Fibroblast of the aortic adventitia (primary cell): Measurements from ENCODE around the gene TMTC3. TPM values are rescaled to one million over a fixed set of nuclear protein-coding genes. Genes with fewer than 3 reads are reported as not detected.
"Not testable (repeated sequence)": the region's sequence is repeated elsewhere in the genome, so short reads cannot be mapped to it uniquely, and the experiment has no call there.

ENCODE experiments used
- DNase-seq: peaks from one replicate; pipeline ENCODE4 v3.0.0-alpha.2; 2010; ENCODE audit warnings: low read depth
- H3K4me3 ChIP-seq: 2 replicates; pipeline ENCODE4 v1.5.1; 2011; ENCODE audit warnings: low read depth, mild to moderate bottlenecking, control low read depth, low read length, moderate library complexity
- total RNA-seq: library from RNA; depleted of rRNA; stranded (reverse); fragments of >200 nt; gene quantifications from 2 replicates; pipeline ENCODE4 v1.2.3, GENCODE V29; 2012; ENCODE audit warnings: low replicate concordance
- TF ChIP-seq, protein P1 (sequence below): IDR thresholded peaks from 2 replicates; pipeline ENCODE4 v1.5.1; 2011; ENCODE audit warnings: mild to moderate bottlenecking, low read length, control low read depth, inconsistent platforms; ENCODE audit not compliant: insufficient read depth

TMTC3 gene
- total RNA-seq, 1 donor: 65.3 TPM

DNA sequence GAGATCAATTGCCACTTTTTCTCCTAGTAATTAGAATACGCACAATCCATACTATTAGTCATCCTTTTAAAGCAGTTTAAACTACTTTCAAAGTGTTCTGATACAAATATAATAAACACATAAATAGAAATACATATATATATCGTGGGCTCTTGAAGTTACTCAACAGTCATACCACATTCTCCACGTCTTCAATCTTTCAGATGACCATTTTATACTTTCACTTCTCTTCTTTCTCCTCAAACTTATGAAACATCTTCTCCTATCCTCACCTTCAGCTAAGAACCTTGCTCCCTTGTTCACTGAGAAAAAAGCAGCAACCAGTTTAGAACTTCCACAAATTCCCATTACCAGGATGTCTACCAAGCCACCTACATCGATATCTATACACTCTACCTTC, 19.4 kb upstream of the TMTC3 start:
- TF ChIP-seq, protein P1, sequence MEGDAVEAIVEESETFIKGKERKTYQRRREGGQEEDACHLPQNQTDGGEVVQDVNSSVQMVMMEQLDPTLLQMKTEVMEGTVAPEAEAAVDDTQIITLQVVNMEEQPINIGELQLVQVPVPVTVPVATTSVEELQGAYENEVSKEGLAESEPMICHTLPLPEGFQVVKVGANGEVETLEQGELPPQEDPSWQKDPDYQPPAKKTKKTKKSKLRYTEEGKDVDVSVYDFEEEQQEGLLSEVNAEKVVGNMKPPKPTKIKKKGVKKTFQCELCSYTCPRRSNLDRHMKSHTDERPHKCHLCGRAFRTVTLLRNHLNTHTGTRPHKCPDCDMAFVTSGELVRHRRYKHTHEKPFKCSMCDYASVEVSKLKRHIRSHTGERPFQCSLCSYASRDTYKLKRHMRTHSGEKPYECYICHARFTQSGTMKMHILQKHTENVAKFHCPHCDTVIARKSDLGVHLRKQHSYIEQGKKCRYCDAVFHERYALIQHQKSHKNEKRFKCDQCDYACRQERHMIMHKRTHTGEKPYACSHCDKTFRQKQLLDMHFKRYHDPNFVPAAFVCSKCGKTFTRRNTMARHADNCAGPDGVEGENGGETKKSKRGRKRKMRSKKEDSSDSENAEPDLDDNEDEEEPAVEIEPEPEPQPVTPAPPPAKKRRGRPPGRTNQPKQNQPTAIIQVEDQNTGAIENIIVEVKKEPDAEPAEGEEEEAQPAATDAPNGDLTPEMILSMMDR: no peak
- H3K4me3 ChIP-seq: no peak overlapping the region
- no peak for DNase-seq

DNA sequence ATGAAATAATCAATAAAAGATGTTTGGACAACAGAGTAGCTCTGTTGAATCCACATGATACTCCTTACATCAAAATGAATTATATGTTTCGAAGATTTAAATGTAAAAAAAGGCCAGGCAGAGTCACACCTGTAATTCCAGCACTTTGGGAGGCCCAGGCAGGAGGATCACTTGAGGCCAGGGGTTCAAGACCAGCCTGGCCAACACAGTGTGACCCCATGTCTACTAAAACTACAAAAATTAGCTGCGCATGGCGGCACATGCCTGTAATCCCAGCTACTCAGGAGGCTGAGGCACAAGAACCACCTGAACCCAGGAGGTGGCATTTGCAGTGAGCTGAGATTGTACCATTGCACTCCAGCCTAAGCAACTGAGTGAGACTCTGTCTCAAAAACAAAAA, 15.0 kb upstream of the TMTC3 start:
- H3K4me3 ChIP-seq: no peak overlapping the region
- no peak for DNase-seq
- TF ChIP-seq, protein P1: no peak

GRCh38 chr12:88127855-88128254, 14.3 kb upstream of the TMTC3 start:
- DNase-seq: no peak
- TF ChIP-seq, protein P1: no peak
- no peak overlapping the region for H3K4me3 ChIP-seq

DNA sequence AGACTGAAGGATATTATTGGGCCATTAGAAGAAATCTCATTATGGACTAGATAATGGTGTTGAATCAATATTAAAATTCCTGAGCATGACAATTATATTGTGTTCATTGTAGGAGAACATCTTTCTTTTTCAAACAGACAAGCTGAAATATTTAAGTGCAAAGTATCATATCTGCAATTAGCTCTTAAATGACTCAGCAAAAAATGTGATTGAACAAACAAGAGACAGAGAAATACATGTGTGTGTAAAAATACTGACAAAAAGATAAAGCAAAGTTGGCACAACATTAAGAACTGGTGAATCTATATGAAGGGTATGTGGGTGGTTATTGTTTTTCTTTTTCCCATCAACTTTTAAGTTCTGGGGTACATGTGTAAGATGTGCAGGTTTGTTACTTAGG, 9.7 kb upstream of the TMTC3 start:
- TF ChIP-seq, protein P1: no peak
- no peak overlapping the region for H3K4me3 ChIP-seq
- no peak for DNase-seq

DNA sequence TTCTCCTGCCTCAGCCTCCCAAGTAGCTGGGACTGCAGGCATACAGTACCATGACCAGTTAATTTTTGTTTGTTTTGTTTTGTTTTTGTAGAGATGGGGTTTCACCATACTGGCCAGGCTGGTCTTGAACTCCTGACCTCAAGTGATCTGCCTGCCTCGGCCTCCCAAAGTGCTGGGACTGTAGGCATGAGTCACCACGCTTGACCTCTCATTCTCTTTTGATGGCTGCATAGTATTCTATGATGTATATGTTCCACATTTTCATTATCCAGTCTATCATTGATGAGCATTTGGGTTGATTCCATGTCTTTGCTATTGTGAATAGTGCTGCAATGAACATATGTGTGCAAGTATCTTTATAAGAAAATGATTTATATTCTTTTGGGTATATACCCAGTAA, 8.9 kb upstream of the TMTC3 start:
- not testable (repeated sequence) for H3K4me3 ChIP-seq, DNase-seq

DNA sequence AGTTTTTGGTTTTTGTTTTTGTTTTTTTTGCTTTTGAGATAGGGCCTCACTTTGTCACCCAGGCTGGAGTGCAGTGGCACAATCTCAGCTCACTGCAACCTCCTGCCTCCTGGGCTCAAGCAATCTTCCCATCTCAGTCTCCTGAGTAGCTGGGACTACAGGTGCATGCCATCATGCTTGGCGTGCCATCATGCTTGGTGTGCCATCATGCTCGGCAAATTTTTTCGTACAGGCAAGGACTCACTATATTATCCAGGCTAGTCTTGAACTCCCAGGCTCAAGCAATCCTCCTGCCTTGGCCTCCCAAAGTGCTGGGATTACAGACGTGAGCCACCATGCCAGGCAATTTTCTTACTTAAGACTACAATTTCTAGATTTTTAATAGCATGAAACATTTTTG, 2.4 kb upstream of the TMTC3 start:
- DNase-seq, H3K4me3 ChIP-seq: not testable (repeated sequence)

DNA sequence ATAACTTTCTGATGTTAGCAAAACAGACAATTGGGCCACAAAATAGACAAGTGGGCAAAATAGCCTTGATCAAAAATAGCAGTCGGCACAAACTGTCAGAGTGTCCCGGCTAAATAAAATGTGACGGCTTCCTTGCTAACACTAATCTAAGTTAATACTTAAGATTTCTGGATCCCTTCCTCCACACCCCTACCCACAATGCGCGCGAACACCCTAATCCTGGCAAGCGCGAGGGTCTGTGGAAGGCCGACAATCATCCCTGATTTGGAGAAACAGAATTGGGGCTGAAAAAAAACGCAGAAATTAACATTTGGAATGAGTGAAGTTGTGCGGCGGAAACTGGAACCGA, 708 bp upstream of the TMTC3 start:
- no peak for DNase-seq
- peak overlapping the region; percentile 97 for H3K4me3 ChIP-seq
- TF ChIP-seq, protein P1: no peak

GRCh38 chr12:88142610-88142991, 494 bp downstream of the TMTC3 start:
- no peak for DNase-seq
- TF ChIP-seq, protein P1: no peak
- H3K4me3 ChIP-seq: peak overlapping the region; percentile 97
